HG03159 (cell line): Measurements from ENCODE around the gene PTTG1IP.

Experiments used
- ATAC-seq: cut with Tn5 transposase; IDR thresholded peaks from one replicate; pipeline ENCODE4 v1.9.1; 2021; ENCODE audit warnings: mild to moderate bottlenecking, moderate library complexity; ENCODE audit not compliant: unreplicated experiment

The PTTG1IP gene

GRCh38 chr21:44910229-44911067 lies 37.0 kb upstream of the PTTG1IP start:
- ATAC-seq = no peak

- ATAC-seq = no peak
These were observed 36.2 kb upstream of the PTTG1IP start for GRCh38 chr21:44909719-44910118.

- ATAC-seq = no peak
These were observed 35.4 kb upstream of the PTTG1IP start for GRCh38 chr21:44908908-44909307.

GRCh38 chr21:44907966-44908895 lies 34.7 kb upstream of the PTTG1IP start:
- ATAC-seq = no peak

- ATAC-seq = no peak
These were observed 33.9 kb upstream of the PTTG1IP start for GRCh38 chr21:44907225-44907965.

- ATAC-seq = no peak
These were observed 32.2 kb upstream of the PTTG1IP start for GRCh38 chr21:44905728-44906090.

GRCh38 chr21:44905016-44905727 lies 31.7 kb upstream of the PTTG1IP start:
- ATAC-seq = no peak

- no peak for ATAC-seq
These were observed 30.8 kb upstream of the PTTG1IP start for GRCh38 chr21:44904141-44904923.

- ATAC-seq = no peak
These were observed 30.2 kb upstream of the PTTG1IP start for GRCh38 chr21:44903689-44904088.

GRCh38 chr21:44903050-44903685 lies 29.7 kb upstream of the PTTG1IP start:
- no peak for ATAC-seq

- no peak for ATAC-seq
These were observed 29.0 kb upstream of the PTTG1IP start for GRCh38 chr21:44902268-44903049.

GRCh38 chr21:44901391-44902074 lies 28.0 kb upstream of the PTTG1IP start:
- no peak for ATAC-seq

GRCh38 chr21:44900559-44901251 lies 27.2 kb upstream of the PTTG1IP start:
- no peak for ATAC-seq

GRCh38 chr21:44899768-44900558 lies 26.5 kb upstream of the PTTG1IP start:
- ATAC-seq = no peak

- ATAC-seq = no peak
These were observed 25.6 kb upstream of the PTTG1IP start for GRCh38 chr21:44898851-44899767.
